WERI-Rb-1 (cell line): ENCODE measurements around the gene HELZ.

ENCODE experiments used
- DNase-seq: peaks from one replicate; pipeline ENCODE4 v3.0.0-alpha.2; 2020
- H3K27ac ChIP-seq: fragments of 250-450 bp; sonication (Bioruptor Pico); 2 replicates; pipeline ENCODE4 v1.5.1; 2020; ENCODE audit warnings: mild to moderate bottlenecking, moderate library complexity
- H3K27me3 ChIP-seq: fragments of 250-450 bp; sonication (Bioruptor Pico); 2 replicates; pipeline ENCODE4 v1.5.1; 2021; ENCODE audit warnings: mild to moderate bottlenecking, low read depth, moderate library complexity; ENCODE audit not compliant: insufficient read depth, severe bottlenecking
- H3K36me3 ChIP-seq: fragments of 250-450 bp; sonication (Bioruptor Pico); 2 replicates; pipeline ENCODE4 v1.5.1; 2020; ENCODE audit warnings: mild to moderate bottlenecking, moderate library complexity
- H3K4me3 ChIP-seq: 2 replicates; pipeline ENCODE4 v1.5.1; 2011; ENCODE audit warnings: low read depth, mild to moderate bottlenecking, control low read depth, low read length
- H3K9me3 ChIP-seq: fragments of 250-450 bp; sonication (Bioruptor Pico); 2 replicates; pipeline ENCODE4 v1.5.1; 2021; ENCODE audit warnings: mild to moderate bottlenecking, moderate library complexity; ENCODE audit not compliant: severe bottlenecking
- TF ChIP-seq, protein P1 (sequence below): IDR thresholded peaks from 2 replicates; pipeline ENCODE4 v1.5.1; 2011; ENCODE audit warnings: low read depth, mild to moderate bottlenecking, control low read depth, inconsistent platforms, low read length

The HELZ gene

DNA sequence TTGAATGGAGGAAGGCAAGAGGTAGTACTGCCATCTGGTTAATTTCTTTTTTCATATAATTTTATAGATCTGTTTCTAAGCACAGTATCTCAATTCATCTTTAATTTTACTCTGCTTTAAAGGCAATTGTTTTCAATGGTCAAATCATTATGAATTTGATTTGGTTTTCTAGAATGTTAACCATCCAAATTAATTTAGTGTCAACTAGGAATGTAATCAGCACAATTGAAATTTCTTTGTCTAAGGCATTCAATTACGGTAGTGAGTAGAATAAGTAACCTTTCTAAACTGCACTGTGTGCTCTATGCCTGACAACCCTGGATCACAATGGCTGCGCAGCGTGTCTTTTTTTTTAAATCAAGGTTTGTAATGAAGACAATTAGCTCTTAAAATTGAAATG is 156.4 kb downstream of the HELZ start:
- DNase-seq: no peak
- H3K4me3 ChIP-seq: no peak overlapping the region
- H3K9me3 ChIP-seq: no peaks in the 10 kb centered on the region
- H3K27ac ChIP-seq: no peak overlapping the region
- peaks cover 37% of the 10 kb centered on the region for H3K36me3 ChIP-seq
- H3K27me3 ChIP-seq: no peaks in the 10 kb centered on the region
- TF ChIP-seq, protein P1, sequence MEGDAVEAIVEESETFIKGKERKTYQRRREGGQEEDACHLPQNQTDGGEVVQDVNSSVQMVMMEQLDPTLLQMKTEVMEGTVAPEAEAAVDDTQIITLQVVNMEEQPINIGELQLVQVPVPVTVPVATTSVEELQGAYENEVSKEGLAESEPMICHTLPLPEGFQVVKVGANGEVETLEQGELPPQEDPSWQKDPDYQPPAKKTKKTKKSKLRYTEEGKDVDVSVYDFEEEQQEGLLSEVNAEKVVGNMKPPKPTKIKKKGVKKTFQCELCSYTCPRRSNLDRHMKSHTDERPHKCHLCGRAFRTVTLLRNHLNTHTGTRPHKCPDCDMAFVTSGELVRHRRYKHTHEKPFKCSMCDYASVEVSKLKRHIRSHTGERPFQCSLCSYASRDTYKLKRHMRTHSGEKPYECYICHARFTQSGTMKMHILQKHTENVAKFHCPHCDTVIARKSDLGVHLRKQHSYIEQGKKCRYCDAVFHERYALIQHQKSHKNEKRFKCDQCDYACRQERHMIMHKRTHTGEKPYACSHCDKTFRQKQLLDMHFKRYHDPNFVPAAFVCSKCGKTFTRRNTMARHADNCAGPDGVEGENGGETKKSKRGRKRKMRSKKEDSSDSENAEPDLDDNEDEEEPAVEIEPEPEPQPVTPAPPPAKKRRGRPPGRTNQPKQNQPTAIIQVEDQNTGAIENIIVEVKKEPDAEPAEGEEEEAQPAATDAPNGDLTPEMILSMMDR: no peak

- DNase-seq: no peak
- H3K36me3 ChIP-seq: peaks cover 47% of the 10 kb centered on the region
- TF ChIP-seq, protein P1: no peak
These were observed 159.6 kb downstream of the HELZ start for GRCh38 chr17:67085406-67085805.

DNA sequence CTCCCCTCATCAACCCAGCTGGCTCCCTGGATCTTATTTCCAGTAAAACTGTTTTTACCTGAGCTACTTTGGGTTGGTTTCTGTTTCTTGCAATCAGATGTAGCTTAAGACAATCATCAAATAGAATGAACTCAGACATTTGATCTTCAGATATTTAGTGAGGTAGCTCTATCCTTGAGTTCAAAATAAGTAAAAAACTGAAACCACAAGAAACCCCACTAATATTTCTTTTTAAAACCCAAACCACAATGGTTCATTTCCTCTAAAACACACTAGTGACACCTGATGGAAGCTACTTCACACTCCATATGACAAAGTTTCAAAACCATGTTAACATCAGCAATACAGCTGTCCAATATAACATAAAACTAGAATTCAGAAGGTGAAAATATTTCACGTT is 162.9 kb downstream of the HELZ start:
- TF ChIP-seq, protein P1: no peak
- no peaks in the 10 kb centered on the region for H3K9me3 ChIP-seq
- no peak overlapping the region for H3K4me3 ChIP-seq
- no peak overlapping the region for H3K27ac ChIP-seq
- no peaks in the 10 kb centered on the region for H3K27me3 ChIP-seq
- DNase-seq: no peak
- H3K36me3 ChIP-seq: peaks cover 30% of the 10 kb centered on the region

More at GRCh38 chr17:67085406-67085805, 159.6 kb downstream of the HELZ start:
- Histone ChIP-seq H3K4me3 (no peak overlapping the region), H3K9me3 (no peaks in the 10 kb centered on the region), H3K27me3 (no peaks in the 10 kb centered on the region), H3K27ac (no peak overlapping the region)

GRCh38 chr17:67080804-67081203 is 164.2 kb downstream of the HELZ start:
- TF ChIP-seq, protein P1: no peak
- Histone ChIP-seq H3K27me3 (no peaks in the 10 kb centered on the region), H3K9me3 (no peaks in the 10 kb centered on the region), H3K4me3 (no peak overlapping the region), H3K36me3 (peaks cover 19% of the 10 kb centered on the region), H3K27ac (no peak overlapping the region)
- DNase-seq: no peak

- H3K36me3 ChIP-seq: peaks cover 12% of the 10 kb centered on the region
These were observed 165.5 kb downstream of the HELZ start for GRCh38 chr17:67079491-67079890.

GRCh38 chr17:67078292-67078691 is 166.7 kb downstream of the HELZ start:
- DNase-seq: no peak
- TF ChIP-seq, protein P1: no peak
- no peaks in the 10 kb centered on the region for H3K9me3 ChIP-seq
- no peak overlapping the region for H3K4me3 ChIP-seq
- no peaks in the 10 kb centered on the region for H3K27me3 ChIP-seq
- peaks cover 7% of the 10 kb centered on the region for H3K36me3 ChIP-seq
- H3K27ac ChIP-seq: no peak overlapping the region

More at GRCh38 chr17:67079491-67079890, 165.5 kb downstream of the HELZ start:
- no peak for DNase-seq
- no peak overlapping the region for H3K27ac ChIP-seq
- no peaks in the 10 kb centered on the region for H3K27me3 ChIP-seq
- H3K9me3 ChIP-seq: no peaks in the 10 kb centered on the region
- TF ChIP-seq, protein P1: no peak
- no peak overlapping the region for H3K4me3 ChIP-seq
